Pancreas (tissue), 10 donors: ENCODE measurements around the gene NOVA1. TPM values are rescaled to one million over a fixed set of nuclear protein-coding genes. Genes with fewer than 3 reads are reported as not detected.

Experiments
- ATAC-seq, 4 donors: fragments of 200-7000 bp; cut with Tn5 transposase; one replicate each; pipeline versions ENCODE4 v1.8.0 to v1.9.1; 2020; ENCODE audit warnings: mild to moderate bottlenecking in 4 of 4, moderate library complexity in 4 of 4
- DNase-seq, 6 donors: peaks; one replicate each; pipeline ENCODE4 v3.0.0-alpha.2; 2020
- FAIRE-seq: peaks from 2 replicates; lab custom pipeline; 2012; peaks lifted over from hg19 to GRCh38; lab: Jason Lieb, UNC
- H3K27ac ChIP-seq, 4 donors: fragments of 200-600 bp; sonication (generic); 1 replicate in 3 of 4; 2 replicates in 1 of 4; pipeline versions ENCODE4 v1.5.0 to v1.8.0; 2020
- H3K27me3 ChIP-seq, 4 donors: fragments of 200-600 bp; one replicate each; pipeline ENCODE4 v1.8.0; 2021
- H3K36me3 ChIP-seq, 3 donors: fragments of 200-600 bp; sonication (generic) in 1 of 3; one replicate each; pipeline versions ENCODE4 v1.5.0 to v1.8.0; 2020 to 2021
- H3K4me1 ChIP-seq, 3 donors: fragments of 200-600 bp; one replicate each; pipeline ENCODE4 v1.8.0; 2021
- H3K4me3 ChIP-seq, 4 donors: fragments of 200-600 bp; sonication (generic) in 2 of 4; one replicate each; pipeline versions ENCODE4 v1.5.0 to v1.8.0; 2020 to 2021
- H3K9me3 ChIP-seq, 4 donors: fragments of 200-600 bp; one replicate each; pipeline ENCODE4 v1.8.0; 2021
- CTCF ChIP-seq, 4 donors: fragments of 200-600 bp; sonication (generic) in 3 of 4; IDR thresholded peaks; one replicate each; pipeline versions ENCODE4 v1.5.0 to v1.8.0; 2021; ENCODE audit warnings: antibody characterized with exemption in 4 of 4
- WGBS, 2 donors: extraction: QIAGEN DNeasy Blood & Tissue Kit; methylation state at CpG; one replicate each; pipeline ENCODE4 v1.1.7; 2013; 5-methylcytosine and 5-hydroxymethylcytosine counted together
- intact Hi-C, 3 donors: fragments of 100-400 bp; cut with DNase I; formaldehyde crosslinking; loops; one replicate each; pipeline versions ENCODE4 v1.11.1 to v1.14.2; 2022
- polyA plus RNA-seq, 2 donors: library from polyadenylated mRNA; stranded (reverse); fragments of 200-250 nt; gene quantifications; one replicate each; pipeline ENCODE4 v1.2.3, GENCODE V29; 2013
- total RNA-seq, 6 donors: library from RNA; stranded (reverse); fragmentation: NEBNext Ultra II Directional in 4 of 6; extraction: Animal tissue kit (Norgen Biotek cat#: 25700) in 4 of 6; gene quantifications; one replicate each; pipeline versions ENCODE4 v1.2.1 to v1.2.4, GENCODE V29; 2021 to 2023
- donor health status: healthy with polysubstance abuse.
- donor health status: DM: no; HTN: no; CAD: no; lungs with moderate emphysema.
- donor health status: DM: no; HTN: no; CAD: no.
- donor health status: control.
- donor health status: control.
- donor health status: Bipolar disorder and iron deficiency.
- donor health status: DM: yes; HTN: yes; CAD: no.
- donor health status: DM: no; HTN: no; CAD: no.
- donor health status: DM: no; HTN: no; CAD: no.
- donor health status: DM: yes; HTN: yes; CAD: no.

NOVA1 gene
- total and polyA plus RNA-seq, 8 donors, result 0.59 to 6.0 (median 2.3) TPM

- H3K27me3 ChIP-seq, result no peaks in the 10 kb centered on the region
- no peak overlapping the region for H3K27ac ChIP-seq
- no peak for FAIRE-seq
- DNase-seq, result no peak
- 25 to 51% methylated on average over 3 of the region's 3 CpGs for WGBS, 2 donors
- no peaks in the 10 kb centered on the region for H3K4me1 ChIP-seq
- no peak overlapping the region for H3K4me3 ChIP-seq
- no peaks in the 10 kb centered on the region for H3K36me3 ChIP-seq
- intact Hi-C loops, result no loop called here
- H3K9me3 ChIP-seq, result no peaks in the 10 kb centered on the region
- no peak for ATAC-seq
- no peak for TF ChIP-seq CTCF (IDR thresholded peaks at IDR 0.05)
Observed at GRCh38 chr14:26403760-26404159, 194.1 kb downstream of the NOVA1 start.

GRCh38 chr14:26402126-26402525 is 195.7 kb downstream of the NOVA1 start:
- ATAC-seq, result no peak
- no peaks in the 10 kb centered on the region for H3K36me3 ChIP-seq
- intact Hi-C loops, result no loop called here
- H3K4me1 ChIP-seq, result no peaks in the 10 kb centered on the region
- WGBS, 2 donors, result 80 to 93% methylated on average over 2 of the region's 2 CpGs
- no peaks in the 10 kb centered on the region for H3K9me3 ChIP-seq
- FAIRE-seq, result no peak
- DNase-seq, result no peak
- no peak overlapping the region for H3K4me3 ChIP-seq
- H3K27me3 ChIP-seq, result no peaks in the 10 kb centered on the region
- no peak overlapping the region for H3K27ac ChIP-seq
- TF ChIP-seq CTCF (IDR thresholded peaks at IDR 0.05), result no peak

- no peak for TF ChIP-seq CTCF (IDR thresholded peaks at IDR 0.05)
- FAIRE-seq (no peak), ATAC-seq (peak in 3 of 4 donors; percentile 38 to 89 (median 86)), DNase-seq (peak in 1 of 6 donors; percentile 4)
- H3K9me3 ChIP-seq, result no peaks in the 10 kb centered on the region
- H3K4me1 ChIP-seq, result no peaks in the 10 kb centered on the region
- no peak overlapping the region for H3K27ac ChIP-seq
- H3K27me3 ChIP-seq, result no peaks in the 10 kb centered on the region
- H3K4me3 ChIP-seq, result no peak overlapping the region
- H3K36me3 ChIP-seq, result no peaks in the 10 kb centered on the region
- intact Hi-C loops, result no loop called here
- 18 to 23% methylated on average over 11 of the region's 11 CpGs for WGBS, 2 donors
Observed at GRCh38 chr14:26401179-26401968, 196.5 kb downstream of the NOVA1 start.

- H3K4me3 ChIP-seq, result no peak overlapping the region
- FAIRE-seq (no peak), DNase-seq (no peak), ATAC-seq (no peak)
- no peak overlapping the region for H3K27ac ChIP-seq
- H3K27me3 ChIP-seq, result no peaks in the 10 kb centered on the region
- no peaks in the 10 kb centered on the region for H3K4me1 ChIP-seq
- H3K36me3 ChIP-seq, result no peaks in the 10 kb centered on the region
- 87 to 95% methylated on average over 1 of the region's 1 CpG for WGBS, 2 donors
- H3K9me3 ChIP-seq, result no peaks in the 10 kb centered on the region
- no peak for TF ChIP-seq CTCF (IDR thresholded peaks at IDR 0.05)
- intact Hi-C loops, result no loop called here
Observed at GRCh38 chr14:26400373-26400772, 197.5 kb downstream of the NOVA1 start.

GRCh38 chr14:26398616-26399015 is 199.2 kb downstream of the NOVA1 start:
- no peak overlapping the region for H3K4me3 ChIP-seq
- no peaks in the 10 kb centered on the region for H3K27me3 ChIP-seq
- H3K4me1 ChIP-seq, result no peaks in the 10 kb centered on the region
- no peaks in the 10 kb centered on the region for H3K9me3 ChIP-seq
- FAIRE-seq (no peak), DNase-seq (no peak), ATAC-seq (no peak)
- TF ChIP-seq CTCF (IDR thresholded peaks at IDR 0.05), result no peak
- no peaks in the 10 kb centered on the region for H3K36me3 ChIP-seq
- intact Hi-C loops, result loop anchor here in 1 of 3 donors (10.0 kb wide), 1 partner anchor 586 kb away; no protein-coding TSS in a partner anchor
- H3K27ac ChIP-seq, result no peak overlapping the region
